Thyroid gland (tissue), 4 donors: ENCODE results near the gene COL28A1.

Experiments
- CTCF ChIP-seq, 6 experiments: fragments of 200-600 bp in 3 of 6; fragments of 450-650 bp in 3 of 6; sonication (generic) in 3 of 6; IDR thresholded peaks; one replicate each; pipeline ENCODE4 v1.5.1; 2016 to 2019; ENCODE audit warnings: antibody characterized with exemption in 6 of 6, mild to moderate bottlenecking in 2 of 6, inconsistent platforms in 1 of 6, moderate library complexity in 1 of 6
- POLR2A ChIP-seq, 2 donors: fragments of 450-650 bp; IDR thresholded peaks; one replicate each; pipeline ENCODE4 v1.6.1; 2017; ENCODE audit warnings: antibody characterized with exemption in 2 of 2, mild to moderate bottlenecking in 2 of 2, moderate library complexity in 1 of 2

GRCh38 chr7:7490003-7490402 lies 45.7 kb downstream of the COL28A1 start:
- TF ChIP-seq CTCF (IDR thresholded peaks at IDR 0.05), result no peak
- no peak for TF ChIP-seq POLR2A (IDR thresholded peaks at IDR 0.05)
